ENCODE data around the gene SKP2.

Gene SKP2

DNA sequence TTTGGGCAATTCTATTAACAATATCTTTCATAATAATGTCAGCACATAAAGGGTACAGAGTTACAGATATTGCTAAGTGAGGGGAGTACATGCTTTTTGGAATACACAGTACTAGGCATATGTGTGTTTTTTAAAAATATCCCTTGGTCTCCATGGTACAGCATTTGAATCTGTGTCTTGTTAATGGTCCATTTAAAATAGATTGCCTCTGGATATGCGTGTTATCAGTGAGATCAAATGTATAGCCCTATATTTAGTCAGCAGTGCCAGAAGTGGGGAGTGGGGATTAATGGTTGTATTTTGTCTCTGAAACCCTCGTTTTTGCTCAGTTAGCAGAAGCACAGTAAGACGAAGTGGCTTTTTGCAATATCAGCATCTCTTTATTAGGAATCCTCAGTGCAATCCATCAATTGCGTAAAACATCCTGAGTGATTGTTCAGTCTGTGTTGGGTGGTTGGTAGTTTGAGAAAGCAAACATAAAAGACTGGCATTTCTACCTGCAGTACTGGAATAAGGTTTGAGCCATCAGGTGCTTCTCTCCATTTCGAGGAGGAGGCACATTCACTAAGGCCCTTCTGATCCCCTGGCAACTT is 19.0 kb downstream of the SKP2 start:
- H3K27ac ChIP-seq, result no peak overlapping the region
- peaks cover 6 to 16% of the 10 kb centered on the region in 2 experiments for H3K4me1 ChIP-seq (ENCODE audit: control insufficient read depth in 1 of 2, insufficient read depth in 1 of 2, low read depth in 1 of 2, low read length in 1 of 2)
- H3K27me3 ChIP-seq, result no peaks in the 10 kb centered on the region
- no peak for TF ChIP-seq CTCF (IDR thresholded peaks at IDR 0.05)
- no peak overlapping the region for H3K4me3 ChIP-seq (ENCODE audit: low read depth in 1 of 2, low read length in 1 of 2)
- H3K9me3 ChIP-seq, result no peaks in the 10 kb centered on the region
- peaks cover 54% of the 10 kb centered on the region for H3K36me3 ChIP-seq

DNA sequence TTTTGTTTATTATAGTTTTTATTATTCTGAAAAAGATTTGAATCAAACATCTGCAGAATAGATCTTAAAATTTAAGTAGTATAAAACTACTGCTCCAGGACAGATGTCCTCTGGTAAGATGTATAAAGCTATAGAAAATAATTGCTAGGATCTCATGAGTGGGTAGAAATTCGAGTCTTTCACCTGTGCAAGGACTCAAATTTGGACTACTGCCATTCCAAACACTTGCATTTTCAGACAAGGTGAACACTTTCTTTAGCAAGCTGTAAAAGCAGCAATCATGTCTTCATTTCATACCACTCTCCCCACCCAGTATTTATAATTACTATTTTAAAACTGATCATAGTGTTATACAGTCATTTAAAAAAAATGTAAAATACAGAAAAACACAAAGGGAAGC is 20.7 kb downstream of the SKP2 start:
- Histone ChIP-seq H3K4me1 (ENCODE audit: control insufficient read depth in 1 of 2, insufficient read depth in 1 of 2, low read depth in 1 of 2, low read length in 1 of 2) (peaks cover 6 to 16% of the 10 kb centered on the region in 2 experiments), H3K9me3 (no peaks in the 10 kb centered on the region), H3K27me3 (no peaks in the 10 kb centered on the region), H3K27ac (no peak overlapping the region), H3K36me3 (peaks cover 62% of the 10 kb centered on the region), H3K4me3 (ENCODE audit: low read depth in 1 of 2, low read length in 1 of 2) (no peak overlapping the region)
- TF ChIP-seq CTCF (IDR thresholded peaks at IDR 0.05), result no peak

DNA sequence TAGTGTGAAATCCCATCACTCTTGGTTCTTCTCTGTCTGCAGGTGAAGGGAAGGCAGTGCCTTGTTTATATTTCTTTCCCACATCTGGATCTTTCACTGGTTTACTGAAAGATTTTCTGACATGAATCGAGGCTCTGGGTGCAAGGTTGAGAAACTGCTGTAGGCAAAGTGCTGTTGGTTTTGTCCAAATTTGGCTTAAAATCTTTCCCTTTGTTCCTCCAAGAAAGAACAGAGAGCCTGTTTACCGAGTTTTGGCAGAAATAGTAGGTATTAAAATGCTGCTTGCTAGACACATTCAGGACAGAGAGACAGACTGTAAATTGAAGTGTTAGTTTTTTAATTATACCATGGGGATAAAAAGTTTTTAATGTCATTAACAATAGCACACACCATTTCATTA is 21.5 kb downstream of the SKP2 start:
- no peak for TF ChIP-seq CTCF (IDR thresholded peaks at IDR 0.05)
- Histone ChIP-seq H3K4me3 (ENCODE audit: low read depth in 1 of 2, low read length in 1 of 2) (no peak overlapping the region), H3K27ac (no peak overlapping the region), H3K4me1 (ENCODE audit: control insufficient read depth in 1 of 2, insufficient read depth in 1 of 2, low read depth in 1 of 2, low read length in 1 of 2) (peaks cover 6 to 14% of the 10 kb centered on the region in 2 experiments), H3K9me3 (no peaks in the 10 kb centered on the region), H3K27me3 (no peaks in the 10 kb centered on the region), H3K36me3 (peaks cover 67% of the 10 kb centered on the region)

GRCh38 chr5:36174119-36174518 is 22.2 kb downstream of the SKP2 start:
- Histone ChIP-seq H3K36me3 (peaks cover 73% of the 10 kb centered on the region), H3K4me3 (ENCODE audit: low read depth in 1 of 2, low read length in 1 of 2) (no peak overlapping the region), H3K27me3 (no peaks in the 10 kb centered on the region), H3K27ac (no peak overlapping the region), H3K9me3 (no peaks in the 10 kb centered on the region), H3K4me1 (ENCODE audit: control insufficient read depth in 1 of 2, insufficient read depth in 1 of 2, low read depth in 1 of 2, low read length in 1 of 2) (peaks cover 0 to 7% of the 10 kb centered on the region in 2 experiments)
- TF ChIP-seq CTCF (IDR thresholded peaks at IDR 0.05), result no peak

GRCh38 chr5:36175043-36175442 is 23.1 kb downstream of the SKP2 start:
- no peak overlapping the region for H3K4me3 ChIP-seq (ENCODE audit: low read depth in 1 of 2, low read length in 1 of 2)
- TF ChIP-seq CTCF (IDR thresholded peaks at IDR 0.05), result no peak
- no peaks in the 10 kb centered on the region for H3K9me3 ChIP-seq
- H3K27ac ChIP-seq, result no peak overlapping the region
- peaks cover 78% of the 10 kb centered on the region for H3K36me3 ChIP-seq
- H3K4me1 ChIP-seq (ENCODE audit: control insufficient read depth in 1 of 2, insufficient read depth in 1 of 2, low read depth in 1 of 2, low read length in 1 of 2), result peaks cover 0 to 7% of the 10 kb centered on the region in 2 experiments
- no peaks in the 10 kb centered on the region for H3K27me3 ChIP-seq
